SK-N-MC (cell line): ENCODE measurements around the gene TMPRSS6.

Experiments
- EZH2 ChIP-seq: fragments of 200-600 bp; sonication (generic); IDR thresholded peaks from one replicate; pipeline ENCODE4 v1.6.1; 2017; ENCODE audit warnings: antibody characterized with exemption
- FOXP2 ChIP-seq: optimal IDR thresholded peaks from 2 replicates; pipeline ENCODE3; 2011; ENCODE audit warnings: mild to moderate bottlenecking, moderate library complexity; ENCODE audit not compliant: insufficient read depth; ENCODE audit errors: extremely low read length, control extremely low read depth
- POLR2AphosphoS5 ChIP-seq: IDR thresholded peaks from 2 replicates; pipeline ENCODE4 v1.6.1; 2012; ENCODE audit warnings: mild to moderate bottlenecking, low read depth, low read length, borderline replicate concordance

DNA sequence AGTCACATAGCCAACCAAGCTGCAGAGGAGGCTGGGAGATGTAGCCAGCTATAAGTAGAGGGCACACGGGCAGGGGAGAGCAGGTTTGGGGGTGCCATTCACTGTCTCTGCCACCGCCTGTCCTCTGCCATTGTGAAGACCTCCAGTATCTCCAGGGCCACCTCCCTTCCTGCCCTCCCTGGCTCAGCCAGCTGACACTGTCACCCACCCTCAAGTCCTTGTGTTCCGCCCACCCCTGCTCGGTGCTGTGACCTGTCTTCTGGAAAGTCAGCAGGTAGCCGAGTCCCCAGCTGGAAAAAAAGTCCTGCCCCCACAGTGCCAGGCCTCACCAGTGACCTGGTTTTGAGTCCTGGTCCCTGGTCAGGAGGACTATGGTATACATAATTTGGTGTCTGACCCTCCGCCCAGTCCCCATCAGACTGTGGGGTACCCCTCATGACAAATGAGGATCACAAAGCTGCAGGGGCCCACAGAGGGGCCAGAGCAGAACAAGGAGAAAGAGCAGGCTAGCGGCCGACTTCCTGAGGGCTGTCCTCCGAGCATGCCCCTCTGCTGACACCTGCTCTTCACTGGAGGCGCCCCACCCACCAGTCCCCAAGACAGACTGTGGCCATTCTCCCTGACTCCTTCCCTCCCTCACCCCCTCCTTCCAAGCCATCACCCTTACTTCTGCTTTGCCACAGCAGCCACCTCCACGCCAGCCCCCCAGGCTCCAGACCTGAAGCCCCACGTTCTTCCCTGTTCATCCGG is 47.3 kb upstream of the TMPRSS6 start:
- no peak for TF ChIP-seq EZH2
- no peak for TF ChIP-seq POLR2AphosphoS5
- TF ChIP-seq FOXP2, result no peak
